GM12878 (cell line): ENCODE results near the gene PIWIL4. TPM values are rescaled to one million over a fixed set of nuclear protein-coding genes. Genes with fewer than 3 reads are reported as not detected.

ENCODE experiments used
- ATAC-seq: fragments of 200-7000 bp; cut with Tn5 transposase; 3 replicates; pipeline ENCODE4 v1.9.1; 2020; ENCODE audit warnings: mild to moderate bottlenecking, moderate library complexity
- BruUV-seq: library from RNA; stranded (reverse); fragments of 400-500 nt; replicated peaks from 2 replicates; lab custom pipeline; 2021; lab: Mats Ljungman, UMichigan
- CTCF ChIA-PET: fragments of 300-600 bp; sonication (Branson Sonifier 250); formaldehyde crosslinking; extraction: SDS; loops from one replicate; lab custom pipeline; 2021; ENCODE audit warnings: inconsistent platforms; lab: Yijun Ruan, JAX
- POLR2A ChIA-PET: fragments of 350-600 bp; formaldehyde crosslinking; extraction: SDS; loops from one replicate; lab custom pipeline; 2021; ENCODE audit warnings: inconsistent platforms; lab: Charles Lee
- RAD21 ChIA-PET: fragments of 300-600 bp; sonication (Branson Sonifier 250); formaldehyde crosslinking; loops from one replicate; lab custom pipeline; 2023; ENCODE audit warnings: antibody characterized with exemption; ENCODE audit not compliant: unreplicated experiment; lab: Charles Lee
- SMC1A ChIA-PET: fragments of 300-600 bp; sonication (Branson Sonifier 250); formaldehyde crosslinking; loops from one replicate; lab custom pipeline; 2023; ENCODE audit not compliant: unreplicated experiment, uncharacterized antibody; lab: Charles Lee
- DNase-seq: peaks from one replicate; pipeline ENCODE4 v3.0.0-alpha.2; 2011; ENCODE audit warnings: low read depth, low spot score
- FAIRE-seq: peaks from 3 replicates; lab custom pipeline; 2011; peaks lifted over from hg19 to GRCh38; lab: Jason Lieb, UNC
- H2AFZ ChIP-seq: 2 replicates; pipeline ENCODE4 v1.6.0; 2011; ENCODE audit warnings: low read depth, low read length, control low read depth; ENCODE audit not compliant: control insufficient read depth
- H3K27ac ChIP-seq: 2 replicates; pipeline ENCODE4 v1.5.1; 2011; ENCODE audit warnings: control low read depth; ENCODE audit not compliant: control insufficient read depth, insufficient read depth
- H3K27me3 ChIP-seq, 2 experiments: replicated peaks in 1 of 2; 2 replicates each; pipeline versions ENCODE4 v1.6.0 to v1.6.1; 2011; ENCODE audit warnings: low read length in 1 of 2; ENCODE audit not compliant: control insufficient read depth in 2 of 2, insufficient read depth in 2 of 2
- H3K36me3 ChIP-seq, 2 experiments: 2 replicates each; pipeline ENCODE4 v1.5.1; 2011; ENCODE audit warnings: low read length in 1 of 2; ENCODE audit not compliant: control insufficient read depth in 2 of 2, insufficient read depth in 2 of 2
- H3K4me1 ChIP-seq: 2 replicates; pipeline ENCODE4 v1.6.1; 2011; ENCODE audit warnings: mild to moderate bottlenecking, low read length, moderate library complexity, mixed read lengths; ENCODE audit not compliant: control insufficient read depth, insufficient read depth
- H3K4me2 ChIP-seq: 2 replicates; pipeline ENCODE4 v1.6.0; 2011; ENCODE audit warnings: control low read depth; ENCODE audit not compliant: control insufficient read depth, insufficient read depth
- H3K4me3 ChIP-seq: fragments of 200-600 bp; sonication (generic); 2 replicates; pipeline ENCODE4 v1.5.1; 2016
- H3K79me2 ChIP-seq: 2 replicates; pipeline ENCODE4 v1.6.0; 2011; ENCODE audit warnings: low read length; ENCODE audit not compliant: control insufficient read depth, insufficient read depth
- H3K9ac ChIP-seq: 2 replicates; pipeline ENCODE4 v1.8.0; 2011; ENCODE audit warnings: low read length, control low read depth, mixed read lengths; ENCODE audit not compliant: control insufficient read depth, insufficient read depth
- H3K9me3 ChIP-seq: replicated peaks from 3 replicates; pipeline ENCODE4 v1.5.1; 2011; ENCODE audit warnings: mild to moderate bottlenecking, low read length; ENCODE audit not compliant: control insufficient read depth, insufficient read depth
- H4K20me1 ChIP-seq: 2 replicates; pipeline ENCODE4 v1.6.0; 2011; ENCODE audit not compliant: control insufficient read depth, insufficient read depth
- CBX5 ChIP-seq: sonication (generic); IDR thresholded peaks from 2 replicates; pipeline ENCODE4 v1.6.1; 2016; ENCODE audit warnings: low read depth, moderate library complexity, mild to moderate bottlenecking, inconsistent platforms
- CREB1 ChIP-seq: IDR thresholded peaks from 2 replicates; pipeline ENCODE4 v1.6.1; 2012; ENCODE audit warnings: low read depth, mild to moderate bottlenecking, inconsistent platforms
- FOXK2 ChIP-seq: fragments of 450-650 bp; IDR thresholded peaks from 2 replicates; pipeline ENCODE4 v1.6.1; 2017; ENCODE audit warnings: mild to moderate bottlenecking, moderate library complexity
- MXI1 ChIP-seq: fragments of 150-350 bp; IDR thresholded peaks from 2 replicates; pipeline ENCODE4 v1.6.1; 2011; ENCODE audit warnings: low read depth, mild to moderate bottlenecking, inconsistent platforms, low read length, improper control_type of control experiment
- MYC ChIP-seq: IDR thresholded peaks from 2 replicates; pipeline ENCODE4 v1.6.1; 2011; ENCODE audit warnings: mild to moderate bottlenecking, low read length, moderate library complexity, inconsistent platforms; ENCODE audit not compliant: insufficient read depth, insufficient replicate concordance, insufficient read length, severe bottlenecking
- RAD21 ChIP-seq: IDR thresholded peaks from 2 replicates; pipeline ENCODE4 v1.6.1; 2011; ENCODE audit warnings: mild to moderate bottlenecking, low read depth, low read length, moderate library complexity; ENCODE audit not compliant: insufficient read depth
- RBBP5 ChIP-seq: fragments of 200-600 bp; sonication (generic); conservative IDR thresholded peaks from 2 replicates; pipeline ENCODE4 v1.6.1; 2016
- SMC3 ChIP-seq: IDR thresholded peaks from 2 replicates; pipeline ENCODE4 v1.6.1; 2011; ENCODE audit warnings: low read length, improper control_type of control experiment, borderline replicate concordance
- YY1 ChIP-seq: IDR thresholded peaks from 2 replicates; pipeline ENCODE4 v1.6.1; 2011; ENCODE audit warnings: low read depth, mild to moderate bottlenecking, low read length
- WGBS: methylation state at CpG from one replicate; pipeline ENCODE4 v1.1.6; 2016; ENCODE audit warnings: low lambda C conversion rate; ENCODE audit not compliant: insufficient replicate concordance, insufficient coverage; ENCODE audit errors: missing lambda C conversion rate; 5-methylcytosine and 5-hydroxymethylcytosine counted together
- in situ Hi-C: fragments of 300-500 bp; cut with MboI; formaldehyde crosslinking; loops from 9 replicates; pipeline ENCODE4 v1.14.3; 2018; ENCODE audit warnings: mixed read lengths
- intact Hi-C: fragments of 100-400 bp; cut with micrococcal nuclease; formaldehyde crosslinking; loops from one replicate; pipeline ENCODE4 v1.14.2; 2022; ENCODE audit not compliant: unreplicated experiment
- polyA plus RNA-seq, 11 experiments: library from polyadenylated mRNA; depleted of rRNA in 4 of 11; unstranded in 6 of 11; stranded (reverse) in 5 of 11; fragments of >200 nt; fragmentation: Nextera tagmentation in 4 of 11; fragmentation: Illumina TruSeq in 1 of 11; extraction: Ambion mirVana in 4 of 11; extraction: Trizol in 1 of 11; gene quantifications; 1 replicate in 1 of 11; 2 replicates in 10 of 11; pipeline versions ENCODE4 v1.2.1 to v1.2.3, GENCODE V29; 2011 to 2016; ENCODE audit warnings: inconsistent platforms in 2 of 11, missing spikeins in 2 of 11, low read depth in 1 of 11
- total RNA-seq, 4 experiments: library from RNA; depleted of rRNA in 3 of 4; stranded (reverse); fragments of >200 nt in 3 of 4; fragmentation: Illumina TruSeq in 1 of 4; extraction: Trizol in 1 of 4; gene quantifications; 2 replicates each; pipeline versions ENCODE4 v1.2.1 to v1.2.3, GENCODE V29; 2013 to 2021
- TF ChIP-seq, protein P1 (sequence below), 3 experiments: IDR thresholded peaks in 2 of 3; conservative IDR thresholded peaks in 1 of 3; 2 replicates each; pipeline ENCODE4 v1.5.1; 2011; ENCODE audit warnings: low read depth in 3 of 3, low read length in 3 of 3, mild to moderate bottlenecking in 3 of 3, control low read depth in 2 of 3, moderate library complexity in 2 of 3, inconsistent platforms in 1 of 3, mixed read lengths in 1 of 3; ENCODE audit not compliant: control insufficient read depth in 2 of 3, insufficient read depth in 1 of 3; ENCODE audit errors: extremely low read depth in 1 of 3

The PIWIL4 gene
- total and polyA plus RNA-seq, 10 of the 15 experiments (the other 5 are each of a cell fraction or from before 2014, with no cell fraction given), result 0.23 to 13.3 (median 0.47) TPM

DNA sequence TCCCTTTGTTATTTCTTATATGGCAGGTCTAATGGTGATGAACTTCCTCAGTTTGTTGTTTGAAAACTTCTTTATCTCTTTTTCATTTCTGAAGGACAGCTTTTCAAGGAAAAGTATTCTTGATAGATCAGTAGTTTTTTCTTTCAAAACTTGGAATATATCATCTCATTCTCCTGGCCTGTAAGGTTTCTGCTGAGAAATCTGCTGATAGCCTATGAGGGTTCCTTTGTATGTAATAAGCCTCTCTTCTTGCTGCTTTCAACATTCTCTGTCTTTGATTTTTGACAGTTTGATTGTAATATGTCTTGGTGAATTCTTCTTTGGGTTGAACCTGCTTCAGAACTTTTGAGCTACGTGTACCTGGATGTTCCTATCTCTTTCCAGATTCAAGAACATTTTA lies 46.0 kb downstream of the PIWIL4 start:
- Histone ChIP-seq H3K79me2 (no peaks in the 10 kb centered on the region), H3K4me3 (no peak overlapping the region), H3K9me3 (no peaks in the 10 kb centered on the region; the same call in 2 of the 3 replicates), H3K9ac (no peak overlapping the region), H3K27ac (no peak overlapping the region), H3K4me1 (no peaks in the 10 kb centered on the region), H3K27me3 (no peaks in the 10 kb centered on the region), H4K20me1 (no peaks in the 10 kb centered on the region), H3K36me3 (no peaks in the 10 kb centered on the region)
- CTCF ChIA-PET, result interaction anchor here (0.6 to 5.3 kb wide), 7 partner anchors 9 to 429 kb away, joined by 3 to 36 read pairs (median 3); no protein-coding TSS in a partner anchor
- no TSS peak for BruUV-seq
- RAD21 ChIA-PET, result interaction anchor here (1.5 to 2.1 kb wide), 2 partner anchors 10 to 11 kb away, joined by 4 to 6 read pairs; no protein-coding TSS in a partner anchor
- SMC1A ChIA-PET, result interaction anchor here (0.7 to 3.0 kb wide), 7 partner anchors 7 to 287 kb away, joined by 3 to 16 read pairs (median 3); no protein-coding TSS in a partner anchor
- DNase-seq (no peak), ATAC-seq (no peak), FAIRE-seq (no peak)
- TF ChIP-seq MXI1 (no peak), CREB1 (no peak), CBX5 (peak; percentile 89; the same call in 1 of the 2 replicates)
- TF ChIP-seq, all 136 proteins: peak for 1
- POLR2A ChIA-PET, result interaction anchor here (0.8 to 1.5 kb wide), 2 partner anchors 8 to 16 kb away, joined by 3 to 4 read pairs; no protein-coding TSS in a partner anchor
- 0% methylated on average over 1 of the region's 1 CpG for WGBS
- in situ Hi-C loops (no loop called here), intact Hi-C loops (no loop called here)
- Histone ChIP-seq H3K4me2 (no peak overlapping the region), H2AFZ (no peak overlapping the region)

DNA sequence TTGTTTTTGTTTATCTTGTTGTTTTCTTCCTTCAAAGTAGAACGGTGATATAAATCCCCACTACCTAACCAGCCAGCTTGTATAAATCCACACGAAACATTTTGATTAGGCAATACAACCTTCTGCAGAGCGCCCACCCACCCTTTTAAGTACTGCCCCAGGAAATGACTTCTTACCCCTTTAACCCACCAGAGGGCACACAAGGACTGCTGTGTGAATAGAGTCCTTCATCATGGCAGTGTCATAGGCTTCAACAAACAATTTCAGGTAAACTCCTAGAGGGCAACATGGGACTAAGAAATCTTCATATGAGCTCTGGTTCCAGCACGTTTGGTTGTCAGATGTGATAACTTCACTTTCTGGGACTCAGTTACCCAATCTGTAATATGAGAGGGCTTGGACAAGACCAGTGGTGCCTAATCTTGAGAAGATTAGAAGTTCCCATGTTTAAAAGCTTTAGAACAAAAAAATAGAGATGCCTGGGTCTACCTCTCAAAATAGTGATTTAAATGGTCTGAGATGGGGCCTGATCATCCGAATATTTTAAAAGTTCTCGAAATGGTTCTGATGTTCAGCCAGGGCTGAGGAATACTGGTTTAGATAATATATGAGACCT lies 56.1 kb downstream of the PIWIL4 start:
- no peak overlapping the region for H3K4me2 ChIP-seq
- H3K4me3 ChIP-seq, result no peak overlapping the region
- WGBS, result 7% methylated on average over 6 of the region's 6 CpGs
- intact Hi-C loops (loop anchor here (1.0 to 10.0 kb wide), 7 partner anchors 139 to 1802 kb away; partner anchors contain the start of gene SRSF8), in situ Hi-C loops (loop anchor here (5.0 kb wide), 1 partner anchor 279 kb away; no protein-coding TSS in a partner anchor)
- no peaks in the 10 kb centered on the region for H3K4me1 ChIP-seq
- no peak overlapping the region for H3K9ac ChIP-seq
- DNase-seq (peak; percentile 16), FAIRE-seq (peak; percentile 27), ATAC-seq (peak; percentile 97)
- no peak overlapping the region for H3K27ac ChIP-seq
- CTCF ChIA-PET, result interaction anchor here (0.6 to 5.6 kb wide), 33 partner anchors 10 to 1568 kb away, joined by 3 to 45 read pairs (median 3); no protein-coding TSS in a partner anchor
- POLR2A ChIA-PET, result interaction anchor here (0.7 kb wide), 1 partner anchor 467 kb away, joined by 5 read pairs; no protein-coding TSS in a partner anchor
- H3K79me2 ChIP-seq, result no peaks in the 10 kb centered on the region
- SMC1A ChIA-PET, result interaction anchor here (1.0 to 4.4 kb wide), 10 partner anchors 10 to 530 kb away, joined by 3 to 25 read pairs (median 4); no protein-coding TSS in a partner anchor
- H3K27me3 ChIP-seq, result no peaks in the 10 kb centered on the region
- no peaks in the 10 kb centered on the region for H3K36me3 ChIP-seq
- no peak overlapping the region for H2AFZ ChIP-seq
- H4K20me1 ChIP-seq, result no peaks in the 10 kb centered on the region
- BruUV-seq, result no TSS peak
- TF ChIP-seq SMC3 (peak; percentile 87), RAD21 (peak; percentile 95), RBBP5 (no peak), YY1 (peak; percentile 73; the same call in 1 of the 2 replicates), FOXK2 (no peak), MYC (no peak)
- TF ChIP-seq, protein P1, sequence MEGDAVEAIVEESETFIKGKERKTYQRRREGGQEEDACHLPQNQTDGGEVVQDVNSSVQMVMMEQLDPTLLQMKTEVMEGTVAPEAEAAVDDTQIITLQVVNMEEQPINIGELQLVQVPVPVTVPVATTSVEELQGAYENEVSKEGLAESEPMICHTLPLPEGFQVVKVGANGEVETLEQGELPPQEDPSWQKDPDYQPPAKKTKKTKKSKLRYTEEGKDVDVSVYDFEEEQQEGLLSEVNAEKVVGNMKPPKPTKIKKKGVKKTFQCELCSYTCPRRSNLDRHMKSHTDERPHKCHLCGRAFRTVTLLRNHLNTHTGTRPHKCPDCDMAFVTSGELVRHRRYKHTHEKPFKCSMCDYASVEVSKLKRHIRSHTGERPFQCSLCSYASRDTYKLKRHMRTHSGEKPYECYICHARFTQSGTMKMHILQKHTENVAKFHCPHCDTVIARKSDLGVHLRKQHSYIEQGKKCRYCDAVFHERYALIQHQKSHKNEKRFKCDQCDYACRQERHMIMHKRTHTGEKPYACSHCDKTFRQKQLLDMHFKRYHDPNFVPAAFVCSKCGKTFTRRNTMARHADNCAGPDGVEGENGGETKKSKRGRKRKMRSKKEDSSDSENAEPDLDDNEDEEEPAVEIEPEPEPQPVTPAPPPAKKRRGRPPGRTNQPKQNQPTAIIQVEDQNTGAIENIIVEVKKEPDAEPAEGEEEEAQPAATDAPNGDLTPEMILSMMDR (IDR thresholded peaks at IDR 0.05 in 2 of 3, conservative IDR thresholded peaks at IDR 0.05 in 1 of 3; ENCODE audit: control insufficient read depth in 2 of 3, extremely low read depth in 1 of 3, insufficient read depth in 1 of 3, low read depth in 3 of 3, low read length in 3 of 3), result peak; percentile 66 to 72 (median 69)
- H3K9me3 ChIP-seq, result peaks cover 1% of the 10 kb centered on the region; the same call in 2 of the 3 replicates
- RAD21 ChIA-PET, result interaction anchor here (0.7 to 3.3 kb wide), 14 partner anchors 11 to 525 kb away, joined by 3 to 23 read pairs (median 4); no protein-coding TSS in a partner anchor
